Fibroblast of gingiva (primary cell): ENCODE measurements around the gene GTF3A.

Experiments
- DNase-seq: peaks from one replicate; pipeline ENCODE4 v3.0.0-alpha.2; 2011; ENCODE audit warnings: low read depth

The GTF3A gene

GRCh38 chr13:27448308-27448707 is 23.9 kb downstream of the GTF3A start:
- no peak for DNase-seq

- DNase-seq, result no peak
These were observed 24.7 kb downstream of the GTF3A start for GRCh38 chr13:27449081-27449603.

- DNase-seq, result peak; percentile 82
These were observed 25.8 kb downstream of the GTF3A start, which contains the start of gene MTIF3 for GRCh38 chr13:27449936-27450828. Gene MTIF3 (minus strand): TSS chr13:27450564. CDS start chr13:27440448, 10,116 bp downstream.

- DNase-seq, result peak; percentile 30
These were observed 26.6 kb downstream of the GTF3A start for GRCh38 chr13:27450921-27451471.

- no peak for DNase-seq
These were observed 31.0 kb downstream of the GTF3A start for GRCh38 chr13:27455331-27455855.

- no peak for DNase-seq
These were observed 37.6 kb downstream of the GTF3A start for GRCh38 chr13:27461940-27462584.

- no peak for DNase-seq
These were observed 39.1 kb downstream of the GTF3A start for GRCh38 chr13:27463500-27463899.

- no peak for DNase-seq
These were observed 41.2 kb downstream of the GTF3A start for GRCh38 chr13:27465611-27466010.

GRCh38 chr13:27466513-27466912 is 42.1 kb downstream of the GTF3A start:
- no peak for DNase-seq

GRCh38 chr13:27470075-27470820 is 45.8 kb downstream of the GTF3A start:
- DNase-seq, result no peak

GRCh38 chr13:27472441-27472840 is 48.0 kb downstream of the GTF3A start:
- DNase-seq, result no peak

GRCh38 chr13:27472941-27473340 is 48.5 kb downstream of the GTF3A start:
- no peak for DNase-seq

GRCh38 chr13:27474751-27475268 is 50.4 kb downstream of the GTF3A start:
- DNase-seq, result no peak

- peak; percentile 71 for DNase-seq
These were observed 52.7 kb downstream of the GTF3A start for GRCh38 chr13:27476943-27477703.

GRCh38 chr13:27481766-27482165 is 57.3 kb downstream of the GTF3A start:
- DNase-seq, result no peak

GRCh38 chr13:27482983-27483382 is 58.6 kb downstream of the GTF3A start:
- DNase-seq, result no peak

- DNase-seq, result no peak
These were observed 59.0 kb downstream of the GTF3A start for GRCh38 chr13:27483421-27483820.
